ENCODE data around the gene ANKRD28. TPM values are rescaled to one million over a fixed set of nuclear protein-coding genes. Genes with fewer than 3 reads are reported as not detected.

ANKRD28 gene
- total RNA-seq, 4 donors from 2014 or later, result 39.0 to 81.1 (median 49.5) TPM

DNA sequence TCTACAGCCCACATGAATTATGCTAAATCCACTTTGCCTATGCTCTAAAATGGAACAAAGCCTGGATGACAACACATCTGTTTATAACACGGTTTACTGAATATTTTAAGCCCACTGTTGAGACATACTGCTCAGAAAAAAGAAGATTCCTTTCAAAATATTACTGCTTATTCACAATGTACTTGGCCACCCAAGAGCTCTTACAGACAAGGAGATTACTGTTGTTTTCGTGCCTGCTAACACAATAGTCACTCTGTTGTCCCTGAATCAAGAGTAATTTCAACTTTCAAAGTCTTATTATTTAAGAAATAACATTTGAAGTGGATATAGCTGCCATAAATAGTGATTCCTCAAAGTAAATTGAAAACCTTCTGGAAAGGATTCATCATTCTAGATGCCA is 70.9 kb downstream of the ANKRD28 start:
- Histone ChIP-seq H3K36me3 (peaks cover 0 to 18% (median 7%) of the 10 kb centered on the region in 4 donors), H3K9me3 (no peaks in the 10 kb centered on the region), H3K27ac (no peak overlapping the region), H3K4me1 (no peaks in the 10 kb centered on the region), H3K27me3 (no peaks in the 10 kb centered on the region), H3K4me3 (no peak overlapping the region)
- intact Hi-C loops (cut with DNase I; ENCODE audit: low total_unique reads) (no loop called here), in situ Hi-C loops (cut with MboI; ENCODE audit: low pct_ligation_motif_present in 1 of 4, low pct_unique_long_range_greater_than_20kb in 1 of 4, low sequenced_read_pairs in 3 of 4) (no loop called here)
- whole genome bisulfite sequencing, 2 donors (ENCODE audit: low coverage in 1 of 2), result 84 to 95% methylated on average over 2 of the region's 2 CpGs
- DNase-seq, result no peak
- TF ChIP-seq, protein P1, sequence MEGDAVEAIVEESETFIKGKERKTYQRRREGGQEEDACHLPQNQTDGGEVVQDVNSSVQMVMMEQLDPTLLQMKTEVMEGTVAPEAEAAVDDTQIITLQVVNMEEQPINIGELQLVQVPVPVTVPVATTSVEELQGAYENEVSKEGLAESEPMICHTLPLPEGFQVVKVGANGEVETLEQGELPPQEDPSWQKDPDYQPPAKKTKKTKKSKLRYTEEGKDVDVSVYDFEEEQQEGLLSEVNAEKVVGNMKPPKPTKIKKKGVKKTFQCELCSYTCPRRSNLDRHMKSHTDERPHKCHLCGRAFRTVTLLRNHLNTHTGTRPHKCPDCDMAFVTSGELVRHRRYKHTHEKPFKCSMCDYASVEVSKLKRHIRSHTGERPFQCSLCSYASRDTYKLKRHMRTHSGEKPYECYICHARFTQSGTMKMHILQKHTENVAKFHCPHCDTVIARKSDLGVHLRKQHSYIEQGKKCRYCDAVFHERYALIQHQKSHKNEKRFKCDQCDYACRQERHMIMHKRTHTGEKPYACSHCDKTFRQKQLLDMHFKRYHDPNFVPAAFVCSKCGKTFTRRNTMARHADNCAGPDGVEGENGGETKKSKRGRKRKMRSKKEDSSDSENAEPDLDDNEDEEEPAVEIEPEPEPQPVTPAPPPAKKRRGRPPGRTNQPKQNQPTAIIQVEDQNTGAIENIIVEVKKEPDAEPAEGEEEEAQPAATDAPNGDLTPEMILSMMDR (IDR thresholded peaks at IDR 0.05), result no peak
- TF ChIP-seq EP300 (IDR thresholded peaks at IDR 0.05; ENCODE audit: low read depth) (no peak), POLR2A (IDR thresholded peaks at IDR 0.05) (no peak), POLR2AphosphoS5 (IDR thresholded peaks at IDR 0.05) (no peak)

DNA sequence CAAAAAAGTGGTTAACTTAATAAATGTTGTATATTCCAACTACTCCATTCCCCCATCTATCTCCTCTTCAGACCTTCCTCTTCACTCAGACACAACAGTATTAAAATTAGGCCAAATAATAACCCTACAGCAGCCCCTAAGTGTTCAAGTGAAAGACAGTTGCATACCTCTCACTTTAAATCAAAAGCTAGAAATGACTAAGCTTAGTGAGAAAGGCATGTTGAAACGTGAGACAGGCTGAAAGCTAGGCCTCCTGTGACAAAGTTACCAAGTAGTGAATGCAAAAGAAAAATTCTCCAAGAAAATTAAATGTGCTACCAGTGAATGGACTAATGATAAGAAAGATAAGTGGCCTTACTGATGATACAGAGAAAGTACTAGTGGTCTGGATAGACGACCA is 71.7 kb downstream of the ANKRD28 start:
- TF ChIP-seq EP300 (IDR thresholded peaks at IDR 0.05; ENCODE audit: low read depth), result no peak
- no peak for TF ChIP-seq POLR2A (IDR thresholded peaks at IDR 0.05)
- TF ChIP-seq POLR2AphosphoS5 (IDR thresholded peaks at IDR 0.05), result no peak
- TF ChIP-seq, protein P1 (IDR thresholded peaks at IDR 0.05), result no peak
- H3K4me1 ChIP-seq, result no peaks in the 10 kb centered on the region
- H3K4me3 ChIP-seq, result no peak overlapping the region
- no peaks in the 10 kb centered on the region for H3K27me3 ChIP-seq
- peaks cover 0 to 19% (median 9%) of the 10 kb centered on the region in 4 donors for H3K36me3 ChIP-seq
- no peaks in the 10 kb centered on the region for H3K9me3 ChIP-seq
- in situ Hi-C loops (cut with MboI; ENCODE audit: low pct_ligation_motif_present in 1 of 4, low pct_unique_long_range_greater_than_20kb in 1 of 4, low sequenced_read_pairs in 3 of 4) (no loop called here), intact Hi-C loops (cut with DNase I; ENCODE audit: low total_unique reads) (no loop called here)
- 59 to 75% methylated on average over 2 of the region's 2 CpGs for WGBS, 2 donors (ENCODE audit: low coverage in 1 of 2)
- no peak for DNase-seq
- no peak overlapping the region for H3K27ac ChIP-seq

DNA sequence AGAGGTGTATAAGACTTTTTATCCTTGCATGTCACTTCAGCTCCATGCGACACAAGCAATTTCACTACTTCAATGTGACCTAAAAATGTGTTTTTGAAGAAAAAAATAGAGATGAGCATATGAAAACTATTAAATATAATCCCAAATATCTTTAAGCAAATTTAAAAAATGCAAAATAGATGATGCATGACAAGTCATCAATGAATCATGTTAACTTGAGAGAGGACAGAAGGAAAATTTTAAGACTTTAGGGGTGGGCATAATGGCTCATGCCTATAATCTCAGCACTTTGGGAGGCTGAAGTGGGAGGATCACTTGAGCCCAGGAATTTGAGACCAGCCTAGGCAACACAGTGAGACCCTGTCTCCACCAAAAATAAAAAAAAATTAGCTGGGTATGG is 73.3 kb downstream of the ANKRD28 start:
- TF ChIP-seq POLR2AphosphoS5 (IDR thresholded peaks at IDR 0.05) (no peak), EP300 (IDR thresholded peaks at IDR 0.05; ENCODE audit: low read depth) (no peak), POLR2A (IDR thresholded peaks at IDR 0.05) (no peak)
- TF ChIP-seq, protein P1 (IDR thresholded peaks at IDR 0.05), result no peak
- no peaks in the 10 kb centered on the region for H3K4me1 ChIP-seq
- DNase-seq, result no peak
- H3K4me3 ChIP-seq, result no peak overlapping the region
- H3K36me3 ChIP-seq, result peaks cover 0 to 23% (median 9%) of the 10 kb centered on the region in 4 donors
- H3K27ac ChIP-seq, result no peak overlapping the region
- WGBS, 2 donors (ENCODE audit: low coverage in 1 of 2), result 92 to 95% methylated on average over 1 of the region's 1 CpG
- intact Hi-C loops (cut with DNase I; ENCODE audit: low total_unique reads) (no loop called here), in situ Hi-C loops (cut with MboI; ENCODE audit: low pct_ligation_motif_present in 1 of 4, low pct_unique_long_range_greater_than_20kb in 1 of 4, low sequenced_read_pairs in 3 of 4) (no loop called here)
- no peaks in the 10 kb centered on the region for H3K9me3 ChIP-seq
- H3K27me3 ChIP-seq, result no peaks in the 10 kb centered on the region

DNA sequence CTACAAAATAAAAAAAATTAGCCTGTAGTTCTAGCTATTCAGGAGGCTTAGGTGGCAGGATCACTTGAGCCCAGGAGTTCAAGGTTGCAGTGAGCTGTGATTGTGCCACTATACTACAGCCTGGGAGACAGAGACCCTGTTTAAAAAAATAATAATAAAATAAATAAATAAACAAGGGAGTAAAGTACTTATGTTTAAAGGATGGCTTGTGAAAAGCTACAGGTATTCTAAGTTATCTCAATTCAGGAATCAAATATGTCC is 74.2 kb downstream of the ANKRD28 start:
- Histone ChIP-seq H3K27ac (no peak overlapping the region), H3K9me3 (no peaks in the 10 kb centered on the region), H3K36me3 (peaks cover 0 to 23% (median 9%) of the 10 kb centered on the region in 4 donors), H3K4me1 (no peaks in the 10 kb centered on the region), H3K27me3 (no peaks in the 10 kb centered on the region), H3K4me3 (no peak overlapping the region)
- no peak for DNase-seq
- in situ Hi-C loops (cut with MboI; ENCODE audit: low pct_ligation_motif_present in 1 of 4, low pct_unique_long_range_greater_than_20kb in 1 of 4, low sequenced_read_pairs in 3 of 4) (no loop called here), intact Hi-C loops (cut with DNase I; ENCODE audit: low total_unique reads) (no loop called here)
- TF ChIP-seq EP300 (IDR thresholded peaks at IDR 0.05; ENCODE audit: low read depth), result no peak
- TF ChIP-seq POLR2A (IDR thresholded peaks at IDR 0.05), result no peak
- no peak for TF ChIP-seq POLR2AphosphoS5 (IDR thresholded peaks at IDR 0.05)
- TF ChIP-seq, protein P1 (IDR thresholded peaks at IDR 0.05), result no peak

Data from transverse colon (tissue), 4 donors.